GM21515 (cell line): ENCODE results near the gene HOGA1.
"Not testable (repeated sequence)": the region's sequence is repeated elsewhere in the genome, so short reads cannot be mapped to it uniquely, and the experiment has no call there.

Experiments
- ATAC-seq: cut with Tn5 transposase; IDR thresholded peaks from one replicate; pipeline ENCODE4 v1.9.1; 2021; ENCODE audit not compliant: unreplicated experiment

HOGA1 gene

DNA sequence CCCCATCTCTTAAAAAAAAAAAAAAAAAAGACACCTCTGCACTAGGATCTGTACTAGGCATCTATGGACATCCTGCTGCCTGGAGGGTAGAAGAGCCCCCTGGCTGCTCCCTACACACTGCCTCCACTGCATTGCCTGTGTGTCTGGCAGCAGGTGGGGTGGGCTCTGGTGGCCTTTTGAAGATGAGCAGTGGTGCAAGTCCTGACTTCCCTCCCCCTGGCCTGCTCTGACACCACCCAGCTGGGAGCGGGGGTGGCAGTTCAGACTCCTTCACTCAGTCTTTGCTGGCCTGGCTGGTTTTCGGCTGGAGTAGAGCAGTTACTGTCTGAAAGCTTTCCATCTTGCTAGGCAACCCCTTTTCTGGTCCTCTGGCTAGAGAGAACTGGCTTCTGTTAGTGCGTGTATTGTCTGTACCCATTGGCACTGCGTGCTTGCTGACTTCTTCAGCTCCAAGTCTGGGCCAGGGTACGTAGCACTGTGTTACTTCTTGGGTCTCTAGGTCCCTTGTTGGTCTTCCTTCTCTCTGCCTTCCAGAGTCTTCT is 23.0 kb downstream of the HOGA1 start:
- no peak for ATAC-seq

DNA sequence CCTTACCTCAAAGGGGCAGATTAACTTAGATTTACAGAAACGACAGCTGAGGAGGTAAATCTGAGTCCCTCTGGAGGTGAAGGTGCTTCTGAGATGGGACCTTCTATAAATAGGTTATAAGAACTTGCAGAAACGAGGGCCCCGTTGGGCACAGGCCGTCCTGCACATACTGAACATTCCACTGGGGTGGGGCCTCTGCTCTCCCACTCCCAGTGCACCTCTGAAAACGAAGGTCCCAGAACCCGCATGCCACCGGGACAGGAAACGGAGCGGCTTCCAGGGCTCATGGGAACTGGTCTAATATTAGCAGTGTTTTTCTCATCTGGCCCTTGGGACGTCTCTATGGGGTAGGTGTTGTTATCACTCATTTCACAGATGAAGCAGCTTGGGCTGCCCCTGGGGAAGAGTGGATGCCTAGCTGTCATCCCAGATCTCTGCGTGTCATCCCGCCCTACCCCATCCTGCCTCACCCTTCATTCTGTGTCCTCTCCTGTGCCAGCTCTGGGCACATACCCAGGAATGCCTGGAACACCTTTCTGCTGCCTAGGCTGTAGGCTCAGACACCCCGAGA is 24.9 kb downstream of the HOGA1 start:
- no peak for ATAC-seq

DNA sequence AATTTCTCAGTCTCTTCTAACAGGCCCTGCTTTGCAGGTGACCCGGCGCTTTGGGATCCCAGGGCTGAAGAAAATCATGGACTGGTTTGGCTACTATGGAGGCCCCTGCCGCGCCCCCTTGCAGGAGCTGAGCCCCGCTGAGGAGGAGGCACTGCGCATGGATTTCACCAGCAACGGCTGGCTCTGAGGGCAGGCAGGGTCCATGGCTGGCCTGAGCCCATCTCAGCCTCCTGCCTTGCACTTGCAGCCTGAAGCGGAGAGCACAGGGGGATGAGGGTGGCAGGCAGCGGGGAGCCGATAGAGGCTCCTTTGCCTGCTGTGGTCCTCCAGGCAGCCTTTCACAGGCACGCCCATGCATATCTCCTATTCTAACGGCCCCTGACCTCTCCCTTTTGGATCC is 27.3 kb downstream of the HOGA1 start:
- no peak for ATAC-seq

DNA sequence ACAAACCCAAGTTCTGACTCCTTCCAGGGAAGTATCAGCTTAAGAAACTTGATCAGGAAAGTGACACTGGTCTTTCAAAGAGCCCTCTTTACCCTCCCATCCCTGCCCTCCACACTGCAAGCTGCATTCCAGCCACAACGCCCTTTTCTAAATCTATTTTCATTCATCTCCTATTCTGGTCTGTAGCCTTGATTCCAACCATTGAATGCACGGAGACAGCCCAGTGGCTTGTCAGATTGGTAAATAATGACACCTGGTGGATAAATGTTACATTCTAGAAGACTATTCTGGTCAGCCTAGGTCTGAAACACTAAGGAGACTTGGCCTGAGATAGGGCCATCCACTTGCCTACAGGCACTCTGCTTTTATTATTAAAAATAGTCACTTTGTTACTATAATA is 28.2 kb downstream of the HOGA1 start:
- no peak for ATAC-seq

DNA sequence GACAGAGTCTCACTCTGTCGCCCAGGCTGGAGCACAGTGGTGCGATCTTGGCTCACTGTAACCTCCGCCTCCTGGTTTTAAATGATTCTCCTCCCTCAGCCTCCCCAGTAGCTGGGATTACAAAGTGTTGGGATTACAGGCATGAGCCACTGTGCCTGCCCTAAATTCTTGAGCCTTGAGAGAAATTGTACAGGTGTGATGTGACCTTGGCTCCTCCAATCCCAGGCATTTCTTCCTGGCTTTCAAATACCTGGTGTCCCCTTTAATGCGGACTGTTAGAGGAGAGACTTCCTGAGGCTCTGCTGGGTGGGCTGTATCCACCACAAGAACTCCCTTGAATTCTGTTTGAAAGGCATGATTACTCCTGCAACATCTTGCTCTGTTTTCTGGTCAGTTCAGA is 34.1 kb downstream of the HOGA1 start:
- no peak for ATAC-seq

DNA sequence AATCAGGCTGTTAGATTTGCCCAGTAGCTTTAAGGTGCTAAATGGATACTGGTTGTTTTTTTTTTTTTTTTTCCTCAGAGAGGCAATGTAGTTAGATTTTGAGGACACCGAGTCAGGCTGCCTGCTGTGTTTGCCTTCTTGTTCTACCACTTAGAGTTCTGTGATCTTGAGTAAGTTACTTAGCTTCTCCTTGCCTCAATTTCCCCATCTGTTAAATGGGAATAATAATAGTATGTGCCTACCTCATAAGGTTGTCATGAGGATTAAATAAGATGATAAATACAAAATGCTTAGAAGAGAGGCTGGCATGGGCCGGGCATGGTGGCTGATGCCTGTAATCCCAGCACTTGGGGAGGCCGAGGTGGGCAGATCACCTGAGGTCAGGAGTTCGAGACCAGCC is 34.5 kb downstream of the HOGA1 start:
- ATAC-seq, result no peak

DNA sequence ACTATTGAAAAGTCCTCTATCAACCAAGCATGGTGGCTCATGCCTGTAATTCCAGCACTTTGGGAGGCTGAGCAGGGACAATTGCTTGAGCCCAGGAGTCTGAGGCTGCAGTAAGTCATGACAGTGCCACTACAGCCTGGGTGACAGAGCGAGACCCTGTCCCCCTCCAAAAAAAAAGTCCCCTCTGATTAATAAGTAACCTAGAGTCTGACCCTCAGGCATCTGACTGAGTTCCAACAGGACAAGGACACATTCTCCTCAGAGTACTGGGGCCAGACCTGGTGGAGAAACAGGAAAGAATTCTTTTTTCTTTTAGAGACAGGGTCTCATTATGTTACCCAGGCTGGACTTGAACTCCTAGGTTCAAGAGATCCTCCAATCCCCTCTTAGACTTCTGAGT is 39.1 kb downstream of the HOGA1 start:
- no peak for ATAC-seq

DNA sequence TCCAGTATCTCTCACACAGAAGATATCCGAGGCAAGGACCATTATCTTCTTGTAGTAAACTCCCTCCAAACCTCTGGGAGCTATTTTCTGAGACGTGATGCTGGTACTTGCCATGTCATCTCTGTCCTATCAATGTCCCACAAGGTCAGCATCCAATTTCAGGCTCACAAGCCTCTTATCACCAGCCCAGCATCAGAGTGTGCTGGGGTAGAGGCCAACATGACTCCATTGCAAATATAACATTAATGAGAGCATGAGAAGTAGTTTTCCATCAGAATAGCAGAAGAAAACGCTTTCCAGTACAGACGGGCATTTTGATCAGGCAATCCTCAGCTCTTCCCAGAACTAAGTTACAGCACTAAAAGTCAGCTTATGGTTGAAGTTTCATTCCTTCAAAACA is 43.5 kb downstream of the HOGA1 start:
- no peak for ATAC-seq

DNA sequence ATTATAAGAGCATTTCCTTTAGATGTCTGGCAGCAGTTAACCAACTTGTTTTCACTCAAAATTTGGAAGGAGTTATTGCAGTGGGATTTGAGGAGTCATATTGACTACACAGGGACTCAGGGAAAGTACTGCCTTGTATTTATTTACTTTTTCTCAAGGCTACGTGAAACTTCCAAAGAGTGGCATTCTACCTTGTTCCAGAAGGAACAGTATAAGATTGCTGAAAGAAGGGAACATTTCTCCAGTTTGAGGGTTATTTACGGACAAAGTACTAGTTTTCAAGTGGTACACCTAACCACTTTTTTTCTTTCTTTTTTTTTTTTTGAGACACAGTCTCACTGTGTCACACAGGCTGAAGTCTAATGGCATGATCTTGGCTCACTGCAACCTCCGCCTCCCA is 44.0 kb downstream of the HOGA1 start:
- no peak for ATAC-seq

DNA sequence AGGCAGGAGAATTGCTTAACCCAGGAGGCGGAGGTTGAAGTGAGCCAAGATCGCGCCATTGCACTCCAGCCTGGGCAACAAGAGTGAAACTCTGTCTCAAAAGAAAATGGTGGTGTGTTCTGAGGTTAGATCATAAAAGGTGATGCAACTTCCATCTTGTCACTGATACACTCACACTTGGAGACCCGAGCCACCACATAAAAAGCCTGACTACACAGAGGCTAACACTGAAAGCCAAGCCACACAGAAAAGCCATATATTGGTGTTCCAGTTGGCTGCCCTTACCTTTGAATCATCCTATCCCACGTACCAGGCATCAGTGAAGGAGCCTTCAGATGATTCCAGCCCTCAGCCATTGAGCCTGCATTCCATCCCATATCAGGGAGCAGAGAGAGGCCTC is 45.1 kb downstream of the HOGA1 start:
- ATAC-seq, result no peak

DNA sequence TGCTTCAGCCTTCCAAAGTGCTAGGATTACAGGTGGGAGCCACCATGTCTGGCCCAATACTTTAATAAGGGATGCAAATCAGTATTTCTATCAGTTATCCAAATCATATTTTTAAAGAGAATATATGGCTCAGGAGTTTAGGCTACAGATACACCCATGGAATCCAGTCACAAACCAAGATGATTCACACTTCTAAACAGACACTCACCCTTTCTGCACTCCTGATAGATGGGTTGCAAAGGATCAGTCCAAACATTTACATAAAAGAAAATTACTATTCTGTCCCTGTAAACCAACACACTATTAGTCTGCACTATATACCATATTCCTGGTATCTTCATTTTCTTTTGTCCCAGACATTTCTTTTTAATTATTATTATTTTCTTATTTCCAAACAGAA is 46.9 kb downstream of the HOGA1 start:
- ATAC-seq, result no peak

DNA sequence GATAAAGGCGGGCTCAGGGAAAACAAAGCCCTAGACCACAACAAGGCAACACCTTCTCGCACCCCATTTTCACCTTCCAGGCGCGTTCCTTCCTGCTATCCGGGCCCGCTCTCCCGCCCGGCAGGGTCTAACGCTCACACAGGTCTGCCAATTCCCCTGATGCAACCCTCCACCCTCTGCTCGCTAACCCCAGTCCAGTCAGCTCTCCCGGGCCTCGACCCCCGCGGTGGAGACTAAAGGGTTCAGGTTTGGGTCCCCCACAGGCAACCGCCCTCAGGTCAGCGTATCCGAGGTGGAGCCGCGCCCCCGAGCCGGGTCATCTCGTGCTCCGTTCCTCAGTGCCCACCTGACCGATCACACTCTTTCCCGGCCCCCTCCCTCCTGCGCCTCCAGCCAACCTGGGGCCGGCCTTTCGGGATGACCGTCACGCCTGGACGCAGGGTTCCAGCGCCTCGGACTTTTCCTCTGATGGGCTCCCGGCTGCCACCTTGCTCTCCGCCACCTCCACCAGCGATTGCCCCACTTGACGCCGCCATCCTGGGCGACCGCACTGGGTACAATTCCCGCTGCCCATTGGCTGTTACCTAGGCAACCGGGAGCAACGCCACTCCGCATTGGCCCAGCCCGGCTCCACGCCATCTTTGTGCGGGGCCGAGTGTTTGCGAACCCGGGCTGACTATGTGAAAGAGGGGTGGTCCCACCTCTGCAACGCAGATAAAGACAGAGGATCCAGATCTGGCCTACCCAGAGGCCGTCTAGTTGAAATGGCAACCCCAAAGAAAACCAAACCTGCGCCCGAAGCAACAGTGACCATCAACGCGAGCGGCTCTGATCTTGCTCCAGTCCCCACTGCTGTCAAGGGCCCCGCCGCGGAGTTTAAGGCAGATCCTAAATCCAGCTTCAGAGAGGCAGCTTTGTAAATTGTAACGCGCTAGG is 49.0 kb downstream of the HOGA1 start, which contains the start of gene MORN4:
Gene MORN4 (minus strand): TSS at position 552 of the 936 bp plus-strand sequence. CDS start 13,847 bp downstream, outside the sequence.
- ATAC-seq, result peak; percentile 98

DNA sequence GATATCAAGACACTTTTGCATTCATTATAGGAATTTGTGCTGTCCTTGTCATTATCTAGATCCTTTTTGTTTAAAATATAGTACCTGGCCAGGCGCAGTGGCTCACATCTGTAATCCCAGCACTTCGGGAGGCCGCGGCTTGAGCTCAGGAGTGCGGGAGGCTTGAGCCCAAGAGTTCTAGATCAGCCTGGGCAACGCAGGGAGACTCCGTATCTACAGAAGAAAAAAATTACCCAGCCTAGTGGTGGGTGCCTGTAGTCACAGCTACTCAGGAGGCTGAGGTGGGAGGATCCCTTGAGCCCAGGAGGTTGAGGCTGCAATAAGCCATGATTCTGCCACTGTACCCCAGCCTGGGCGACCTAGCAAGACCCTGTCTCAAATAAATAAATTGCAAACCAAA is 49.7 kb downstream of the HOGA1 start:
- no peak for ATAC-seq

DNA sequence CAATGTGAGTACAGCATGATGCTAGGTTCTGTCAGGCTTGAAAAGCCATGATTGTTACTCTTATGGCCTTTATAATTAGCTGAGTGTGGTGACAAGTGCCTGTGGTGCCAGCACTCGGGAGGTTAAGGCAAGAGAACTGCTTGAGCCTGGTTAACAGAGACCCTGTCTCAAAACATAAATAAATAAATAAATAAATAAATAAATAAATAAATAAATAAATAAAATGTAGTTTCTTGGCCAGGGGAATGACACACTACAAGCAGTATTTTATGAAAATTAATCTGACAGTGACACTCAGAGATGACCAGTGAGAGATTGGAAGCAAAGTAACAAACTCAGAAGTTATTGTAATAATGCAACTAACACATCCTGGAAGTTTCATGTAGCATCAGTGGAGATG is 51.4 kb downstream of the HOGA1 start:
- ATAC-seq, result no peak

DNA sequence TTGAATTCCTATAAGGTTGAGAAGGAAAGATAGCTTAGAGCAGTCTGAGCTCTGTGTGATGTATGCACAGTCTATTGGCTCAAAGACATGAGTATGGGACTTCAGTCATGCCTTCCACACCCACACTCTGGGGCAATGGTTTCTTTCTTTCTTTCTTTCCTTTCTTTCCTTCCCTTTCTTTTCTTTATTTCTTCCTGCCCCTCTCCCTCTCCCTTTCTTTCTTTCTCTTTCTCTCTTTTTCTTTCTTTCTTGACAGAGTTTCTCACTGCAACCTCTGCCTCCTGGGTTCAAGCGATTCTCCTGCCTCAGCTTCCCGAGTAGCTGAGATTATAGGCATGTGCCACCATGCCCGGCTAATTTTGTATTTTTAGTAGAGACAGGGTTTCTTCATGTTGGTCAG is 54.9 kb downstream of the HOGA1 start:
- not testable (repeated sequence) for ATAC-seq

DNA sequence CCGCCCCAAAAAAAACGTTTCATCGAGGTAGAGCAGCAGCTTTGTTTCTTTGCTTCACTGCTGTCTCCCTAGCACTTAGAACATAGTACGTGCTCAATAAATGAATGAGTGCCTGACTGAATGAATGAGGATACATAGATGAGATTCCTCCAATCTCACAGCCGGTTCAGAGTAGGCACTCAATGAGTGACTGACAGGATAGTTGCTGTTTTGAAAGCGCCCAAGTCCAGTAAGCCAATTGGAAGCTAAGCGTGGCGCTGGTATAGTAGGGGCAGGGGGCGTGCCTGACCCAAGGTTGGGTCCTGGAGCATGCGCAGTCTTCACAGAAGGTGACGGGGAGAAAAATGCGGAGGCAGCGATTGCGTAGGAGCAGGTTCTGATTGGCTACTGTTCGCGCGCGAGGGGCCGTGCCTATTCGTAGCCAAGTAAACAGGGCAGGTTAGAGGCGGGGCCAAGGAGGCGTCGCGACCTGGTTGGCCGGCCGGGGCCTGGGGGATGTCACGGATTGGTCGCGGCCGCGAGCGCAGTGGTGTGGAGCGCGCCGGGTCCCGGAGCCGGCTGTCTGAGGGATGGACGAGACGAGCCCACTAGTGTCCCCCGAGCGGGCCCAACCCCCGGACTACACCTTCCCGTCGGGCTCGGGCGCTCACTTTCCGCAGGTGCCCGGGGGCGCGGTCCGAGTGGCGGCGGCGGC is 56.1 kb downstream of the HOGA1 start, which contains the start of gene PI4K2A:
Gene PI4K2A (plus strand): TSS at position 498 of the 694 bp plus-strand sequence. CDS start 72 bp downstream, at position 570.
- ATAC-seq, result peak; percentile 97

DNA sequence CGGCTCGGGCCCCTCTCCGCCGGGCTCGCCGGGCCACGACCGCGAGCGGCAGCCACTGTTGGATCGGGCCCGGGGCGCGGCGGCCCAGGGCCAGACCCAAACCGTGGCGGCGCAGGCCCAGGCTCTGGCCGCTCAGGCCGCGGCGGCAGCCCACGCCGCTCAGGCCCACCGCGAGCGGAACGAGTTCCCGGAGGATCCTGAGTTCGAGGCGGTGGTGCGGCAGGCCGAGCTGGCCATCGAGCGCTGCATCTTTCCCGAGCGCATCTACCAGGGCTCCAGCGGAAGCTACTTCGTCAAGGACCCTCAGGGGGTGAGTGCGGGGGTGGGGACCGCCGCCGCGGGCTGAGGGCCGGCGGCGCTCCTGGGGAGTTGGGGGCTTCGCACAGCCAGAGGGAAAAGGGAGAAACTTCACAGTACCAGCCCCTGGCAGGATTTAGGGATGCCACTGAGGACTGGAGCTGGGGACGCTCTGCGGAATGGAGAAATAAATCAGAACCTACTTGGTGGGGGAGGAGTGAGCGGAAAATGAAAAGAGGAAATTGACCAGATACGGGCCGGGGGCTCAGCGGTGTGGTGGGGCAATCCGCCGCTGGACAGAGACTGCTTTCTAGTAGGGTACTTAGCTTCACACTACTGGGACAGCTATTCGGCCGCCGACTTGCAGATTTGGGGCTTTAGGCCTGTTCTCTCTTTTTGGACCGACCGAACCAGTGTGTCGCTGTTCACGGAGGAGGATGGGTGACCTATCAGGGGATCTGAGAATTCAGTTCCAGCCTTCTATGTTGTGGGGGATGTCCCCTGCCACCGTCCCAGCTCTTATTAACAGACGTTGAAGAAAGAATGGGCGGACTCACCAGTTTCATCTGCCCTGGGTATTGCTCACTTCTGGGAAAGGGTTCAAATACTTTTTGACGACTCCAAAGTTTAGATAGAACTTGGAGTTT is 57.0 kb downstream of the HOGA1 start:
- ATAC-seq, result peak; percentile 26

DNA sequence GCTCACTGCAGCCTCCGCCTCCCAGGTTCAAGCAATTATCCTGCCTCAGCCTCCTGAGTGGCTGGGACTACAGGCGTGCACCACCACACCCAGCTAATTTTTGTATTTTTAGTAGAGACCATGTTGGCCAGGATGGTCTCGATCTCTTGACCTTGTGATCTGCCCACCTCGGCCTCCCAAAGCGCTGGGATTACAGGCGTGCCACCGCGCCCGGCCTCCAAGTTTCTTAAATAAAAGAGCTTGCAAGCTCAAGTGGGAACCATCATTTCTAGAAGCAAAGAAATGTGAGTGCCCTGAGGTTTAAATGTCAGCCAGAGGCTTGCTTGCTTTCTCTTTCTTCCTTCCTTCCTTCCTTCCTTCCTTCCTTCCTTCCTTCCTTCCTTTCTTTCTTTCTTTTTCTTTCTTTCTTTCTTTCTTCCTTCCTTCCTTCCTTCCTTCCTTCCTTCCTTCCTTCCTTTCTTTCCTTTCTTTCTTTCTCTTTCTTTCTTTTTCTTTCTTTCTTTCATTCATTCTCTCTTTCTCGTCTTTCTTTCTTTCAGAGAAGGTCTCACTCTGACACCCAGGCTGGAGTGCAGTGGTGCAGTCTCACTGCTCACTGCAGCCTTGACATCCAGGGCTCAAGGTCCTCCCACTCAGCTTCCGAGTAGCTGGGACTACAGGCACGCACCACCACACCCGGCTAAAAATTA is 58.4 kb downstream of the HOGA1 start:
- not testable (repeated sequence) for ATAC-seq

DNA sequence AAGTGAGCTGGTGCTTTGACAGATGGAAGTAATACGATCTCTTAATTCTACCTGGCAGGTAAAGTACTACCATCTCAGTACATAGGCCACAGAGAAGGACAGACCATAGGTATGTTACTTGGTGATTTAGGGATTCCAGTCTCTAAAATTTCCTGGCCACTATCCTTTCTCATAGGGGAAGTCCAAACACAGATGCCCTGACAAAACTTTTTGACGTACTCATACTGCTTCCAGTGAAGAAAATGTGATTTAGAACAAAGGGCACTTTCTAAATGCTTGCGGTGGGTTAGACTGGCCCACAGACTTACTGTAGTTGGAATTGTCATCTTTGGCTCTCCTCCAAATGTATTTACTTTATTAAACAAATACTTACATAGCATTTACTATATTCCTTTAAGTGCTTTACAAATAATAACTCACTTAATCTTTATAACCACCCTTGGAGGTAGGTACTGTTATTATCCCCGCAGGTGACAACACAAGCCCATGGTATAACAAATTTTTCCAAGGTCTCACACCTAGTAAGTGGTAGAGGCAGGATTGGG is 59.3 kb downstream of the HOGA1 start:
- no peak for ATAC-seq
